GM19397 (cell line): ENCODE results near the gene CCDC154.

Source experiments
- ATAC-seq: cut with Tn5 transposase; IDR thresholded peaks from one replicate; pipeline ENCODE4 v1.9.1; 2021; ENCODE audit warnings: mild to moderate bottlenecking, moderate library complexity; ENCODE audit not compliant: unreplicated experiment

The CCDC154 gene

GRCh38 chr16:1425616-1426370 is 18.6 kb downstream of the CCDC154 start:
- ATAC-seq: no peak

- no peak for ATAC-seq
Measured at GRCh38 chr16:1424028-1424427, 20.3 kb downstream of the CCDC154 start.

DNA sequence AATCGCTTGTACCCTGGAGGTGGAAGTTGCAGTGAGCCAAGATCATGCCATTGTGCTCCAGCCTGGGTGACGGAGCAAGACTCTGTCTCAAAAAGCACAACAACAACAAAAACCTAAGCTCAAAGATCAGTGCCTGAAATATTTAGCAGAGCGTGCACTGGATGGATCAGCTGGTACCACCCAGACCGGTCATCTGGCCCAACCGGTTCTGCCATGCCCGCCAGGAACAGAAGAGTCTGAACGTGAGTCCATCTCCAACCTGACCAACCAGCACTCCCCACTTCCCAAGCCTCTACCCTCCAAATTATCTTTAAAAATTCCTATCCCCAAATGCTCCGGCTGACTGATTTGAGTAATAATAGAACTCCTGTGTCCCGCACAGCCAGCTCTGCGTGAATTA is 22.3 kb downstream of the CCDC154 start:
- no peak for ATAC-seq

DNA sequence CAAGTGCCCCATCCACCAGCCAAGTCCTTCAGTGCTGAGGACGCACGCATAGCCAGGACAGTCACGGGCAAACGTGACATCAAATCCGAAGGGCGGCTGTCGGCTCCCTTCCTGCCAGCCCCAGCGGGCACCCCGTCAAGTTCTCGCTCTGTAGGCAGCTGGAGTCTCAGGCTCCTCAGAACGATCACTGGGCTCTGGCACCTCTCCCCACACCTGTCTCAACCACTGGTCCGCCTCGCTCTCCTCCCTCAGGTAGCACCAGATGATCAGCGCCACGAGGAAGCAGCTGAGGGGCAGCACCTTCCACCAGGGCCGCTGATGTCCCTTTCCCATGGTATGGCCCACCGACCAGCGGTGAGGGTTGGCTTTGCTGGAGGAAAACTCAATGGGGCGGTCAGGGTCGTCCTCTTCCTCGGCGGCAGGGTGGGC is 24.2 kb downstream of the CCDC154 start:
- peak; percentile 12 for ATAC-seq

DNA sequence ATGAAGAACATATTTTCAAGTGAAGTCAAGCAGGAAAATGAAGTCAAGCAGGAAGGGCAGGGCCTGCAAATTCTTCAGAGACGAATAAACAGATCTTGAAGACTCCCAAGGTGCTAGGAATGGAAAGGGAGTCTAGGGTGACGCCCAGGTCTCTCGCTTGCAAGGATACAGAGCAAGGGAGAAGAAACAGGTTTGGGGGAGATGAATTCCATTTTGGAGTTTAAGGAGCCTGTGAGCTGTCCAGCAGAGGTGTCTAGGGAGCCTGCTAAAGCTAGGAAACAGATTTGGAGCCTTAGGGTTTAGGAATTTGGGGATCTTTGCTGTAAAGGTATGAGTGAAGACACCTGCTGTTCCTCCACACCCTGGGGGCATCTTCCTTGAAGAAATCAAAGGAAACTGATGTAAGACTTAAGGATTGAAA is 27.8 kb downstream of the CCDC154 start:
- no peak for ATAC-seq

GRCh38 chr16:1414532-1415260 is 29.7 kb downstream of the CCDC154 start, which contains the start of gene UNKL:
Gene UNKL, minus strand, starts transcription at chr16:1414704. Its CDS starts 13 bp downstream, at chr16:1414691.
- peak; percentile 59 for ATAC-seq

DNA sequence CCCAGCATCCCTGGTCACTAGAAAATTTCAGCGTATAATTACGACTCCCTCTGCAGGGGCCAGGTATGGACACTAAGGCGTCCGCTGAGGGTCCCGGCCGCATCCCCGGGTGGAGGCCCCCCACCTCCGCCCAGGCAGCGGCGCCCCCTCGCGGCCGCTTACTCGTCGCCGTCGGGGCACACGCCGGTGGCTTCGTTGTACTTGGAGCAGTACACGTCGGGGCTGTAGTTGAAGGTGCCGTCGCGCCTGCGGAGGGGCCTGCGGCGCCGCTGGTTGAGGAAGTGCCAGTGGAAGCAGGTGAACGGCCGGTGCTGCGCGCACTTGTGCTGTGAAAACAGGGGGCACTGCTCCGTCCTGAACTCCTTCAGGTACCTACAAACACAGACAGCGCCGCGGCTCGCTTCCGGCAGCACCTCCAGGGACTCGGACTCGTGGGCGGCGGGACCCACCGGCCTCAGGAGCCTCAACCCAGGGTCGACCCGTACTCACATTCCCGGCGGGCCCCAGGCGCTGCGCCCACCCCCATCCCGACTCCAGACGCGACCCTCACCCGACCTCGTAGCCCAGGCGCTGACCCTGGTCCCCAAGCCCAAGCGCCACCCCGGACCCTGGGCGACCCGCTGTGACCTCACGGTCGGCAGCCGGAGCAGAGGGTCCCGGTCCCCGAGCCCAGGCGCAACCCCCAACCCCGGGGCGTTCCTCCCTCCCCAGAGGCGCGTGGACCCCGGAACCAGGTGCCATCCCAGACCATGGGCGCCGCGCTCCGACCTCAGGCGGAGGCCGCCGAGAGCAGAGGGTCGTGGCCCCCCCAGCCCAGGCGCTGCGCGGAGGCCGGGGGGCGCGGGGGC is 30.4 kb downstream of the CCDC154 start:
- peak; percentile 33 for ATAC-seq

DNA sequence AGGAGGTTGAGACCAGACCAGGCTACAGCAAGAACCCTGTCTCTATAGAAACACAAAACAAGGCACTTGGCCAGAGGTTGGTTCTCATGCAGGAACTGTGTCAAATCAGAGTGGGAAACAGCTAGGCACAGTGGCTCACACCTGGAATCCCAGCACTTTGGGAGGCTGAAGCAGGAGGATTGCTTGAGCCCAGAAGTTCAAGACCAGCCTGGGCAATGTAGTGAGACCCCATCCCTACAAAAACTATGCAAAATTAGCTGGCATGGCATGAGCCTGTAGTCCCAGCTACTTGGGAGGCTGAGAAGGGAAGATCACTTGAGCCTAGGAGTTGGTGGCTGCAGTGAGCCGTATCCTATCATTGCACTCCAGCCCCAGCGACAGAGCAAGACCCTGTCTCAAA is 31.5 kb downstream of the CCDC154 start:
- no peak for ATAC-seq

GRCh38 chr16:1408171-1408837 is 36.1 kb downstream of the CCDC154 start:
- peak; percentile 84 for ATAC-seq

DNA sequence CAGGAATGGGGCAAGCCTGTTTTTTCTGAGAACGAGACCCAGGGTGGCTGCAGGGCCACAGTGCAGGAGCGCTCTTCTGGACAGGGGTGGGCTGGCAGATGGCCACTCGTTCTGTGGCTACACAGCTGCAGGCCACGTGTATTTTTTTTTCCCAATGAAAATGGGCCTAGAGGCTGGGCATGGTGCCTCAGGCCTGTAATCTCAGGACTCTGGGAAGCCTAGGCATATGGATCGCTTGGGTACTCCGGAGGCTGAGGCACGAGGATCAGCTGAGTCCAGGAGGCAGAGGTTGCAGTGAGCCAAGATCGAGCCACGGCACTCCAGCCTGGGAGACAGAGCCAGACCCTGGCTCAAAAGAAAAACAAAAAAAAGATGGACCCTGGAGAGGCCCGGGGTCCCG is 36.6 kb downstream of the CCDC154 start:
- no peak for ATAC-seq

GRCh38 chr16:1403733-1404132 is 40.6 kb downstream of the CCDC154 start:
- ATAC-seq: no peak

DNA sequence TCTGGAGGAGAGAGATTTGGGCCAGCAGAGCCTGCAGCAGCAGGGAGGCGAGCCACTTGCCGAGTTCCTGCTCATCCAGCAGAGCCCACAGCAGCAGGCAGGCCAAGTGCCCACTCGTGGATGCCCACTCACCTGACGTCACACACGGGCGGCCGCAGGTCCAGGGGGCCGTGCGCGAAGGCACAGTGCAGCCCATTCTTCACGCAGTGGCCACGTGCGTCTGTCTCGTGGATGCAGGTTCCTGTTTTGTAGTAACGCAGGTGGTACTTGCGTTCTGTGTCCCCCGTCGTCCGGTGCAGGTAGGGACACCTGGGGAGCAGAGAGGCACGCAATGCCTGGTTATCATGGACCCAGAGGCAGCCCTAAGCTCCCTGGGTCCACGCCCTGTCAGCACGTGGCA is 41.3 kb downstream of the CCDC154 start:
- ATAC-seq: no peak

DNA sequence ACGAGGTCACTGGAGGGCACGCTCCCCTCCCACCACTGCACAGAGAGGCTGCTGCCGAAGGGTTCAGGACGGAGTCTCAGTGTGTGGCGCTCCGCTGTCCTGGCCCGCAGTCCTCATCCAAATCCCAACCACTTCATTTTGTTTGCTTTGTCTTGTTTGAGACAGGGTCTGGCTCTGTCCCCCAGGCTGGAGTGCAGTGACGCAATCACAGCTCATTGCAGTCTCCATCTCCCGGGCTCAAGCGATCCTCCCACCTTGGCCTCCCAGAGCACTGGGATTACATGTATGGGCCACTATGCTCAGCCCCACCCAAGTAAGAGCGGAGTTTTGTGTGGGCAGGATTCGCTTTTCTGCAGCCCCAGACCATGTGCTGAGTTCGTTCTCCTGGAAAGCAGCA is 42.6 kb downstream of the CCDC154 start:
- ATAC-seq: no peak

GRCh38 chr16:1401061-1401757 is 43.1 kb downstream of the CCDC154 start:
- ATAC-seq: no peak

DNA sequence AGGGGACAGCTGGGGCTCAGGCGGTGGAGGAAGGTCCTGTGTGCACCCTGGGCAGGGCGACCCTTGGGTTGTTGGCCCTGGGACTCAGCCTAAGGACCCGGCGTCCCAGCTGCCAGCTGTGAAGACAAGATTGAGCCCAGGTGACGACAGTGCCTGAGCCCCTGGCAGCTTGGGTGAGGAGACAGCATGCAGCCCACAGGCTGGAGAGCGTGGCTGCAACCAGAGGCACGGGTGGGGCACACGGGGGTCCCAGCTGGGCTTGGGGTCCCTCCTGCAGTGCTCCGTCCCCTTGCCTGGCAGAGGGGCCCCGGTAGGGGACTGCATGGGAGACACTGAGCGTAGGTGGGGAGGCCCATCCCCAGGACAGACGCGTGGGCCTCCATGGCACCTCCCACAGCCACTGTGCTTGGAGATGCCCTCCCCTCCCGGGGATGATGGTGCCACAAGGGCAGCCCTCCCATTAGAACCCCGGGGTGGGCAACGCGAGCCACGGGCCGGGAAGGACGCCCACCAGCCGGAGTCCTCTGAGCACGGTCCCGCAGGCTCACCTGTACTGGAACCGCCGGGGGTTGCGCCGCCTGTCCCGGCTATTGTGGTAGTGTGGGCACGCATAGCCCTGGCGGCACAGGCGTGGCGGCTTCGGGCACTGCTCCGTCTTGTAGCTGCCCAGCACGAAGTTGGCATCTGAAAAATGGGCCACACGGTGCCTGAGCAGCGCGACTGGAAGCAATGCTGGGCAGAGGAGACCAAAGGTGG is 45.4 kb downstream of the CCDC154 start:
- no peak for ATAC-seq

DNA sequence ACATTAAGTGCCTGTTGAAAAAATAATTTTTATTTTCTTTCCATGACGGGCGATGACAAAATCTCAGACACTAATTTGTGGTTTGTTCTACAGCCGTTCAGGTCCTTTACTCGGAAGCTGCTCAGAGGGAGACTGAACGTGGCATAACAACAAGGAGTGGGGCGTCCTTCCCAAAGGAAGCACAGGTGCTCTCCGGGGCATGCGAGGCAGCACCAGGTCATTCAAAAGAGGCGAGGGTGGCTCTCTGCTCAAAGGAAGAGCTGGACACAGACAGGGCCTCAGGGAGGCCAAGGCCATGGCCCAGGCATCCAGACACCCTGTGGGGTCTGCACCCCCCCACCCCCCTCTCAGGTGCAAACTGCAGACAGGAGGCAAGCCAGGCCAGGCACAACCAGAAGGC is 46.0 kb downstream of the CCDC154 start:
- no peak for ATAC-seq

- ATAC-seq: no peak
Measured at GRCh38 chr16:1397779-1398178, 46.6 kb downstream of the CCDC154 start.

DNA sequence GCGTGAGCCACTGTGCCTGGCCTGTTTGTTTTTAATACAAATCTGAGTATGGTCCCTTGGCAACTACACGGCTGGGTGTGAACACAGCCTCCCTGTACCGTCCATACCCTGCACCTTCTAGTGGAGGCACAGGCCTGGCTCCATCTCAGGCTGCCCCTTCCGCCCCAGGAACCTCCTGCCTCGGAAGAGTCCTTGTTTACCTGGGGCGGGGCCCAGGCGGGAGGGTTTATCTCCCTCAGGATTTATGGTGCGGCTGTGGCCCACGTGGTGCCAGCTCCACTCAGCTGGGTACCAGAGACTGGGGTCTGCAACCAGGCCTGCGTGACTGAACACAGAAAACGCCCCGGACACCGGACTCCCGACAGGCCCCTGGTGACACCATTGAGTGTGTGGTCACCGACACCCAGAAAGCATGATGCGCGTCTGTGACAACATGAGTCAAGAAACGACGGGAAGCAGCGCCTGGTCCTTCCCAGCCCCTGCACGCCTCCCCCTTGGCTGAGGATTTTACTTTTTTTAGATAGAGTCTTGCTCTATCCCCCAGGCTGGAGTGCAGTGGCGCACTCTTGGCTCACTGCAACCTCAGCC is 48.8 kb downstream of the CCDC154 start:
- no peak for ATAC-seq

DNA sequence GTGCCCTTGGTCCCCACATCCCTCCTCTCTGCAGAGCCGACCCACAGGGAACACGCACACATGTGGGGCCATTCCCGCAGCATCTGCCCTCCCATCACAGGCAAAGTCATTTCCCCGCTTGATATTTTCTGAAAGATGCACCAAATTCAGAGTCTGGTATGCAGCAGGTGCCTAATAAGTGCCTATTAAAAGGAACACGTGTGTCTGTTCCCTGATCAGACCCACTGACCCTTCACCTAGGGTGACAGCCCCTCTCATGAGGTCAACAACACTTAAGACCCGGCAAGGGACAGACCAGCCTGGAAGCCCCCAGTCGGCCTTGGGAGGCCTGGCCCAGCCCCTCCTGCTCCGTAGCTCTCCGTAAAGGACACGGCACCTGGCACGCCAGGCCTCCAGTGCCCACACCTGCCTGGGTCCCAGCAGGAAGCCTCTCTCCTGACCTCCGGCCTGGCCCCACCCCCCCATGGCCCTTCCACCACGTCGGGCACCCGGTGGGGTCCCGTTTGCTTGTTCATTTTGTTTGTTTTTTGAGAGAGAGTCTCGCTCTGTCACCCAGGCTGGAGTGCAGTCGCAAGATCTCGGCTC is 49.9 kb downstream of the CCDC154 start:
- no peak for ATAC-seq
